Suppressor macrophage treated with lipopolysaccharide for 1 hour (primary cell): ENCODE data around the gene PELI3.
"Not testable (repeated sequence)": the region's sequence is repeated elsewhere in the genome, so short reads cannot be mapped to it uniquely, and the experiment has no call there.

Experiments
- DNase-seq, 3 donors: peaks; one replicate each; pipeline ENCODE4 v3.0.0-alpha.2; 2020 to 2022

The PELI3 gene, protein sequence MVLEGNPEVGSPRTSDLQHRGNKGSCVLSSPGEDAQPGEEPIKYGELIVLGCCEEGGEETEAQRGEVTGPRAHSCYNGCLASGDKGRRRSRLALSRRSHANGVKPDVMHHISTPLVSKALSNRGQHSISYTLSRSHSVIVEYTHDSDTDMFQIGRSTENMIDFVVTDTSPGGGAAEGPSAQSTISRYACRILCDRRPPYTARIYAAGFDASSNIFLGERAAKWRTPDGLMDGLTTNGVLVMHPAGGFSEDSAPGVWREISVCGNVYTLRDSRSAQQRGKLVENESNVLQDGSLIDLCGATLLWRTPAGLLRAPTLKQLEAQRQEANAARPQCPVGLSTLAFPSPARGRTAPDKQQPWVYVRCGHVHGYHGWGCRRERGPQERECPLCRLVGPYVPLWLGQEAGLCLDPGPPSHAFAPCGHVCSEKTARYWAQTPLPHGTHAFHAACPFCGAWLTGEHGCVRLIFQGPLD

DNA sequence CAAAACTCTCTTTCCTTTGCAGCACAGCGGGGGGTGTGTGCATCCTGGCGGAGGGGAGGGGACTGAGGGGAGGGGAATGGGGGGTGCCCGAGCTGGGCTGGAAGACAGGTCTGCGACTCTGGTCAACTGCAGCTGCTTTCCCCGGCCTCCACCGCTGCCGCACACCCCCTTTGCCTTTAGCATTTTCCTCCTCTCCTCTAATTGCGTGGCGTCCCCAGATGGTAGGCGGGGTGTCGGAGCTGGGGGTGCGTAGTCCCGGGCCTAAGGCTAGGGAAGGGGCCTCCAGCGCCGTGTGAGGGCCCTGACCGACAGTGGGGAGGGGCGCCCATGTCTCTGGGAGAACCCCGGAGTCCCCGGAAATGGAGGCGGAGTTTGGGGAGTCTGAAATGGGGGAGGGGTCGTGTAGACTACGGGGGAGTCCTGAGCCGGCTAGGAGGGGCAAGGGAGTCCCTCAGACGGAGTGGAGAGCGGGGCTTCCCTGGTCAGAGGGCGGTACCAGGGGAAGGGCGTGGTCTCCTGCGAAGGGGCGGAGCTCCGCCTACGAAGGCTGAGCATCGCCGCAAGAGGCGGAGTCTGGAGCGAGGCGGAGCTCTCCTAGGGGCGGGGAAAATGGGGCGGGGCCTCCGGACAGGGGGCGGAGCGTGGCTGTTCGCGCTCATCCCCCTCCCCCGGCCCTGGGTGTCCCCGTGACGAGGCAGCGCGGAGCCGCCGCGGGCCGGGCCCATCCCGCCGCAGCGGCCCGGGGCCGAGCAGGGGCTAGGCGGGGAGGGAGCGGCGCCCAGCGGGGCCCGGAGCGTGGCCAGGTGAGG lies at the start of gene PELI3:
Gene PELI3 (plus strand): TSS at position 681 of the 809 bp plus-strand sequence. CDS start 1,224 bp downstream, outside the sequence.
- peak; percentile 94 to 97 (median 96) for DNase-seq

DNA sequence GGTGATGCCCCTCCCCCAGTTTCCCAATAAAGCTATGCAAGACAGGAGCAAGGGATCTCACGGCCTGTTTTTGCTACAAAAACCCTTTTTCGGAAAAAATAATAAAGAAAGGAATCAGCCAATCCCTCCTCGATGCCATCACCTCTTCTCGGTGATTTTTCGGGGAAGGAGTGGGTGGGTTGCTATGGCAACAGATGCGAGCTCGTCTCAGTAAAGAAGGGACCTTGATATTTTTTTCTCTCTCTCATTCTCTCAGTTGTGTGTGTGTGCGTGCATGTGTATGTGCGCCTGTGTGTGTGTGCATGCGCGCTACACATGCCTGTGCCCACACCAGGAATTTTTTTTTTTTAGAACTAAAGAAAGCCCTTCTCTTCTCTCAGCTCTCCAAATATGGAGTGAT lies 49.7 kb upstream of the PELI3 start:
- no peak for DNase-seq

DNA sequence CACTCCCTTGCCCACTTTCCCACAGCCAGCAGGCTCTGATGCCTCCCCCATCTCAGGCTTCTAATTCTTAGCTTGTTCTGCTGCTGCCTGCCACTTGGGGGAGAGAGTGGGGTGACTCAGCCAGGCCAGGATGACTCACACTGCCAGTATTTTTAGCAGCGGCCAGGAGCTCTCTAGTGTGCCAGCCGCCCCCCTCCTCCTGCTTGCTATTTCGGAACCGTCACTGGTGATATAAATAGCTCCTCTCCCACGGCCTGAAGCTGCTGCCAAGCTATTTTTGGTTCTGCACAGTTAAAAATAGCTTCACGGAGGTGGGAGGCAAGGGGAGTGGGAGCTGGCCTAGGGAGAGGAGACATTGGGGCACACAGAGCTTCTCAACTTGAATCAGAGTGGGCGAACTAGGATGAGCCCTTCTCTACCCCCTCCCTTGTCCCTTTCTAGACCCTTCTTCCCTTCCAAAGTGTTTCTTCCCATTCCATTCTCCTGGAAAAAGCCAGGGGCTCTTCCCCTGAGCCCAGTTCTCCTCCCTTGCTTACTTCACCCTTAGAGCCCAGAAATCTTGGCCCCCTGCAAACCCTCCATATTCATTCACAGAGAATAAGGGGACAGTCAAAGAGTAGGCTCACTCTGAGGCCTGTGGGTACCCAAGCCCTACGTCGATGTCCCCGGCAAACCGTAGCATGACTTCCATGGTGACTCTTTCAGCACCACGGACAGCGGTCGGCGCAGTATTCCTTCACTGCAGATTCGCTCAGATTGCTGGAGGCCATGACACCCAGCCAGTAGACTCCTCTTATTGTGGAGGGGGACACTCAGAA lies 48.3 kb upstream of the PELI3 start:
- peak; percentile 88 to 89 (median 89) for DNase-seq

DNA sequence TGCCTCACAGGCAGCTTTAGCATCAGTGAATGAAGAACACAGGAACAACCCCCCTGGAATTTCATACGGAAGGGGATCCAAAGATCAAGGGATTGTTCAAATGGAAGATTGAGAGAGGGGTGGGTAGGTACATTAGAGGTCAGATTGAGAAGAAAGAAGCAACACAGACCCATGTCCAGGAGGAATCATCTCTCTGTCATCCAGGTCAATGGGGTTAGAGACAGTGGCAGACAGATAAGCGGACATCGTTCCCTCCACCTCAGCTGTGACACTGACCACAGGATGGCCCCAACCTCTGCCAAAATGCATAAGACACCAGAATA lies 47.8 kb upstream of the PELI3 start:
- no peak for DNase-seq

DNA sequence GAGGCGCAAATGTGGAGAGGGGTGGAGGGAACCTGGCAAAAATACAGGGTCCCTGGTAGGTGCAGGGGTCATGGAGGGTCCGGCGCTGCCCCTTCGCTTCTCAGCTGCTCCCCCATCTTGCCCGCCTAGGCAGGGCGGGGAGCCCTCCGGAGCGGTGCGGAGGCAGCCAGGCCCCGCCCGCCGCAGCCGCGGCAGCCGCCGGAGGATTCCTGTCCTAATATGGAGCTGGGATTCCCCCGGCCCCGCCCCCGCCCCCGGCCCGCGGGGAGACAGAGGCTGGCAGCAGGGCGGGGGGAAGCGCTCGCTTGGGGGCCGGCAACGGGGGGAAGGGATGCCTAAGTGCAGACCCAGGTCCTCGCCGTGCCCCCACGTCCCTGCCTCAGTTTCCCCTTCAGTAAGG lies 46.9 kb upstream of the PELI3 start:
- peak in 1 of 3 donors; percentile 27 for DNase-seq

DNA sequence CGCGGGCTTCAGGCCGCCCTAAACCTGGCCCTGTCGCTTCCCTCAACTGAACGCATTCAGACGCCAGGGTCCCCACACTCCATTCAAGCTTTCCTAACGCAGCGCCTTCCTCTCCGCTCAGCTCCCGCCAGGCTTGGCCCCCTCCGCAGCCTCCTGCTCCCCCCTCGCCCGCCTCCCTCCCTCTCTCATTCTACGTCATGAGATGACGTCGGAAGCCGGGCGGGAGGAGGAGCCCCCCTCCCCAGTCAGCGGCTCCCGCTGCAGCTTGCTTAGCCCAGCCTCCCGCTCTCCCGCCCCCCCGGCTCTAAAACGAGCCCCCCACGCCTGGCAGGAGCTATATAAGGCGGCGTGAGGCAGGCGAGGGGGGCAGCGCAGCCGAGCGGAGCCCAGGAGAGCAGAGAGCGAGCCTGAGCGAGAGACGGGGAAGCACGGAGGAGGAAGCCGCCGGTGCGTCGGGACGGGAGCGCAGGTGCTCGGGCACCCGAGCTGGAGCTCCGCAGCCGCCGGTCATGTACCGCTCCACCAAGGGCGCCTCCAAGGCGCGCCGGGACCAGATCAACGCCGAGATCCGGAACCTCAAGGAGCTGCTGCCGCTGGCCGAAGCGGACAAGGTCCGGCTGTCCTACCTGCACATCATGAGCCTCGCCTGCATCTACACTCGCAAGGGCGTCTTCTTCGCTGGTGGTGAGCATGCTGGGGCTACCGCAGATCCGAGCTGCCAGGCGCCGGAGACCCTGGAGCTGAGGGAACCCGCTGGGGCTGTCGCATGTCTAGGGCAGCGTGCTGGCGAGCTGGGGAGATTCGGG lies 45.8 kb upstream of the PELI3 start, which contains the start of gene NPAS4:
Gene NPAS4 (plus strand): TSS at position 365 of the 806 bp plus-strand sequence. CDS start 145 bp downstream, at position 510.
- no peak for DNase-seq

DNA sequence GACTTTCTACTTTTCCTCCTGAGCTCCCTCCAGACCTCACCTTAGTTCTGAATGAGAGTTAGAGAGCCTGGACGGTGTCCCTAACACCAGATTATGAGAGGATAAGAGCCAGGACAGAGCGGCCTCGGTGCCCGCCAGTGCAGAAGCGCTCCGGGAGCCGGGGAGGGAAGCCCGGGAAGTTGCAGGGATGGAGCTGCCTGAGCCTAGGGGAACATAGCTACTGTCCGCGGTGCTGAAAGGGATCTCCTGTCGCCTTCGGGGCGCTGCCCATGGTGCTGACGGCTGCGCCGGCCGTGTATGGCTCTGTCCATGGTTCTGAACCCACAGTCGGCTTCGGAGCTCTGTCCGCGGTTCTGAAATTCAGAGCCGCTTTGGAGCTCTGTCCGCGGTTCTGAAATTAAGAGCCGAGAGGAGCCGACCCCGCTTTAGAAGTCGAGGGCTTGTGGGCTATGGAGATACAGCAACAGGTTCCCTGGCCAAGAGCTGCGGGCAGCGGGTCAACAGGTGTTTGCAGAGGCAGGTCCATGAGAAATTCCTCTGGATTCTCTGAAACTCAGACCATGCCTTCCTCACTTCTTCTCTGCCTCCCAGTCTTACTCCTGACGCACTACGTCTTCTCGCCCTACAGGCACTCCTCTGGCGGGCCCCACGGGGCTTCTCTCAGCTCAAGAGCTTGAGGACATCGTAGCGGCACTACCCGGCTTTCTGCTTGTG lies 45.1 kb upstream of the PELI3 start:
- peak; percentile 84 to 92 (median 88) for DNase-seq

DNA sequence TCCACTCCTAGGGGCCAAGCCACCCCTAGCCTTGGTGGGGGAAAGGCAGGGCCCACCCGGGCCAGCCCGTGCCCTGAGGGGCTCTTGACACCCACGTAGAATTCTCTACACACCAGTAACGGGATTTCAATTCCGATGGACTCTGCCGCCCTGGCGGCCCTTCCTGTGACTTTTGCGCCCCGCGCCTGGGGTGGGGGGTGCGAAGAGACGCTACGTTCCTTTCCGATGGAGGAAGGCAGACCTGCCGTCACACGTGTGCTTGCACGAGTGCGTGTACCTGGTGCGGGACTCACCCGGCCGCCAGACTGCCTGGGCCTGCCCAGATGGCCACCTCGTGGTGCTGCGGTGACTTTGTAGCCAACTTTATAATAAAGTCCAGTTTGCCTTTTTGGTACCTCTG lies 40.4 kb upstream of the PELI3 start:
- DNase-seq = no peak

DNA sequence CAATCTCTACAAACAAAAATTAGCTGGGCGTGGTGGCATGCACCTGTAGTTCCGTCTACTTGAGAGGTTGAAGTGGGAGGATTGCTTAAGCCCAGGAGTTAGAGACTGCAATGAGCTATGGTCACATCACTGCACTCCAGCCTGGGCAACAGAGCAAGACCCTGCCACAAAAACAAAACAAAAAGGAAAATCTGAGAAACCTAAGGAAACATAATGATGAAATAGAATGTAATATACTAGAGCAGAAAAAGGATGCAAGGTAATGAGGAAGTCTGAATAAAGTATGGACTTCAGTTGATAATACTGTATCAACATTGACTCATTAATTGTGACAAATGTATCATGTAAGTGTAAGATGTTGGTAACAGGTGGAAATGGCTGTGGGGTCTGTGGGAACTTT lies 37.8 kb upstream of the PELI3 start:
- DNase-seq = no peak

DNA sequence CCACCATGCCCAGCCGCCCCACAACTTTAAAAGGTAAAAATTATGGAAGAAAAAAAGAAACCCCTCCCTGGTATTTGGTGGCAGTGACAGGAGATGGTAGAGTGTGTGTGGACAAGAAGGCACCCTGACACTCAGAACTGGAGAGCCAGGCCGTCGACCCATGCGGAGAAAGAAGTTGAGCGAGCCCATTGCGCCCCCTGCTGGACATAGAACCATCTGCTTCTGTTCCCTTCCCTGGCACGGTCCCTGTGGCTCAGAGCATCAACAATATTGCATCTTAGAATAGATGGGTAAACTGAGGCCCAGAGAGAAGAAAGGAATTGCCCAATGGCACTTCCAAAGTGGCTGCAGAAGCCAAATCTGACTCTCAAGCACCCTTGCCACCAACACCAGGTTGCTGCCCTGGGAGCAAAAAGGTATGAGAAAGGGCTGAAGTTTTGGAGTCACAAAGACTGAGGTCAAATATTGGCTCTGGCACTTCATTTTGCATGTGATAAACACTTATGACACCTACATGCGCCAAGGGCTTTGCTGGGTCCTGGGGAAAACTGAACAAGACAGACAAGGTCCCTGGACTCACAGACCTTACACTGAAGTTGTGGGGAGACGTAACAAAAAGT lies 36.6 kb upstream of the PELI3 start:
- peak; percentile 84 to 94 (median 89) for DNase-seq

DNA sequence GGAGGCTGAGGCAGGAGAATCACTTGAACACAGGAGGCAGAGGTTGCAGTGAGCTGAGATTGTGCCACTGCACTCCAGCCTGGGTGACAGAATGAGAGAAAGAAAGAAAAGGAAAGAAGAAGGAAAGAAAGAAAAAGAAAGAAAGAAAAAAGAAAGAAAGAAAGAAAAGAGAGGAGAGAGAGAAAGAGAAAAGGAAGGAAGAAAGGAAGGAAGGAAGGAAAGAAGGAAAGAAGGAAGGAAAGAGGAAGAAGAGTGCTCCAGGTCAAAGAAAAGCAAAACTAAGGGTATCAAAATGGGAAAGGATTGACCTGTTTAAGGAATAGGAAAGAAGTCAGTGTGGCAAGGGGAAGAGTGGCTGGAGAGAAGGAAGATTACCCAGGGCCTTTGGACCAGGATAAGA lies 35.4 kb upstream of the PELI3 start:
- DNase-seq = not testable (repeated sequence)

DNA sequence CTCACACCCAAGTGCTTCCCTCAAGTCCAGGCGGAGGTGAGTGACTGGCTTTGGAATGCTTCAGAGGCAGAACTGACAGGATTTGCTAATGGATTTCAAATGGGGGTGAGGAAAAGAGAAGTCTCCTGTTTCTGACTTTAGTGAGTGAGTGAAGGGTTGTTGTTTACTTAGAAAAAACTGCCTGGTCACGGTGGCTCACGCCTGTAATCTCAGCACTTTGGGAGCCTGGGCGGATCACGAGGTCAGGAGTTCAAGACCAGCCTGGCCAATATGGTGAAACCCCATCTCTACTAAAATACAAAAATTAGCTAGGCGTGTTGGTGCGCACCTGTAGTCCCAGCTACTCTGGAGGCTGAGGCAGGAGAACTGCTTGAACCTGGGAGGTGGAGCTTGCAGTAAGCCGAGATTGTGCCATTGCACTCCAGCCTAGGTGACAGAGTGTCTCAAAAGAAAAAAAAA lies 34.8 kb upstream of the PELI3 start:
- DNase-seq = not testable (repeated sequence)

DNA sequence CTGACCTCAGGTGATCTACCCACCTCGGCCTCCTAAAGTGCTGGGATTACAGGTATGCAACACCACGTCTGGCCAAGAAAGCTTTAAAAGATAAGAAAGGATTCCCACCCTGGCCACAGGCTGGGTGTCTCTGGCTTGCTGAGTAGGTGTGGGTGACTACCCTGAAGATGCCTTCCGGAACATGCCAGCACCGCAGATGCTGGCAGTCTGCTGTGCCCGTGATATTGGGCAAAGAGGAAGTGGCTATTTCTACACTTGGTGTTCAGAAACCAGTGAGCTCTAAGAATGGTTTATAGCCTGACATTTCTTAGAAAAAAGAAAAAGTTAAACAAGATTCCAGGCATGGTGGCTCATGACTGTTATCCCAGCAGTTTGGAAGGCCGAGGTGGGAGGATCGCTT lies 34.1 kb upstream of the PELI3 start:
- peak; percentile 22 to 44 (median 41) for DNase-seq

DNA sequence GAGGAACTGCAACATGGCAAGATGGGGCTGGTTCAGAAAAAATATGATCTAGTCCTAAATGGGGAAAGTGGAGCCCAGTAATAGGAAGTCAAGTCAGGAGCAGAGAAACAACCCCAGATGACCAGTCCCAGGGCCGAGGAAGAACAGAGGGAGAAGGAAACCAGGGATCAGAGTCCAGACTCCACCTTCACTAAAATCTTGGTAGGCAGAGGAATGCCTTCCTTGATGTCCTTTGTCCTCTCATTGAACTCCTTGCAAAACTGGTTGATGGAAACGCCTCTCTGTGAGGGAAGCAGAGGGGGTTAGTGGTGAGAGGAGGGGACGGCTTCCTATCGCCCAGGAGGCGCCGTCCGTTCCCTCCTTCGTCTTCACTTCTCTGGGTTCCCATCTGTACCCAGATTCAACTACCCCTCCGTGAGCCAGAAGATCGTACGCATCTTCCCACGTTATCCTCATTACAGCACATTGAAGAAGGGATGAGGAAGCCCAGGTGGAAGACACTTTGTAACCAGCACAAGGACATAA lies 28.7 kb upstream of the PELI3 start:
- DNase-seq = no peak

DNA sequence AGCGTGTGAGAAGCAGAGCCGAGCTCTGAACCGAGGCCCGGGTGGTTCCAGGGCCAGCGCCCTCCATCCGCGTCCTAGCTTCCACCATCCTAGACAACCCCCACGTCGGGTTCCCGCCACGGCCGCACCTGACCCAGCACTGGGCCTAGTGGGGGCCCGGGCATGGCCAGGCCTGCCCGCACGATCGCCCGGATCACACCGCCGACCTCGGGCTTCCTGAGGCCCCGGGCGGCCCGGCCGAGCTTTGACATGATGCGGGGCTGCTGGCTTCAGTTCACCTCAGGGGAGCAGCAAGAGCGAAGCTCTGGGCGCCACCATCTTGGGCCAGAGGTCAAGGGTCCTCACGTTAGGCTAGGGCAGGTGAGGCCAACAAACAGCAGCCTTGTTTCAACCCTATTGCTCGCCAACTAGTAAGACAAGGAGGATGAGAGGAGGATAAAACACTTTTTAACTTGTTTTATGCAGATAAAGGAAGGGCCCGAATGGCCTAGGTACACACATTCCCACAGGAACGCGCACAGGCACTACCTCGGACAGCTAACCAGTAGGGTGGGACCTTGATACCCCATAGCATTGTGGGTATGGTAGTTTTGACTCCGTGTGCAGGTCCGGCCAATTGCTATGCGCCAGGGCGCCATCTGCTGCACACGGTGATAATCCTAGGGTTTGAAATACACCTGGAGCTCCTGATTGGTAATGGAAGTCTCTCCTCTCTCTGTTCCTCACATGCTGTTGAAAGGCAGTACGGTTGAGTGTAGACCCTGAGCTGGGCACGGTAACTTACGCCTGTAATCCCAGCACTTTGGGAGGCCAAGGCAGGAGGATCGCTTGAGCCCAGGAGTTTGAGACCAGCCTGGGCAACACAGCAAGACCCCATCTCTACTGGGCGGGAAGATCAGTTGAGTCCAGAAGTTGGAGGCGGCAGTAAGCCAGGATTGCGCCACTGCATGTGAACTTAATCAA lies 27.9 kb upstream of the PELI3 start, which contains the start of gene MRPL11:
Gene MRPL11 (minus strand): TSS at position 345 of the 963 bp plus-strand sequence. CDS start 94 bp downstream, at position 251.
- DNase-seq = peak; percentile 91 to 93 (median 93)

DNA sequence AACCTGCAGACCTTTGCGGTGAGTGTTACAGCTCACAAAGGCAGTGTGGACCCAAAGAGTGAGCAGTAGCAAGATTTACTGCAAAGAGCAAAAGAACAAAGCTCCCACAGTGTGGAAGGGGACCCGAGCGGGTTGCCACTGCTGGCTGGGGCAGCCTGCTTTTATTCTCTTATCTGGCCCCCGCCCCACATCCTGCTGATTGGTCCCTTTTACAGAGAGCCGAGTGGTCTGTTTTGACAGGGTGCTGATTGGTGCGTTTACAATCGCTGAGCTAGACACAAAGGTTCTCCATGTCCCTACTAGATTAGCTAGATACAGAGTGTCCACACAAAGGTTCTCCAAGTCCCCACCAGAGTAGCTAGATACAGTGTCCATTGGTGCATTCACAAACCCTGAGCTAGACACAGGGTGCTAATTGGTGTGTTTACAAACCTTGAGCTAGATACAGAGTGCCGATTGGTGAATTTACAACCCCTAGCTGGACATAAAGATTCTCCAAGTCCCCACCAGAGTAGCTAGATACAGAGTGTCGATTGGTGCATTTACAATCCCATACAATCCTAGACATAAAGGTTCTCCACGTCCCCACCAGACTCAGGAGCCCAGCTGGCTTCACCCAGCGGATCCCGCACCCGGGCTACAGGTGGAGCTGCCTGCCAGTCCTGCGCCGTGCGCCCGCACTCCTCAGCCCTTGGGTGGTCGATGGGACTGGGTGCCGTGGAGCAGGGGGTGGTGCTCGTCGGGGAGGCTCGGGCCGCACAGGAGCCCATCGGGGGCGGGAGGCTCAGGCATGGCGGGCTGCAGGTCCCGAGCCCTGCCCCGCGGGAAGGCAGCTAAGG lies 26.4 kb upstream of the PELI3 start:
- not testable (repeated sequence) for DNase-seq

DNA sequence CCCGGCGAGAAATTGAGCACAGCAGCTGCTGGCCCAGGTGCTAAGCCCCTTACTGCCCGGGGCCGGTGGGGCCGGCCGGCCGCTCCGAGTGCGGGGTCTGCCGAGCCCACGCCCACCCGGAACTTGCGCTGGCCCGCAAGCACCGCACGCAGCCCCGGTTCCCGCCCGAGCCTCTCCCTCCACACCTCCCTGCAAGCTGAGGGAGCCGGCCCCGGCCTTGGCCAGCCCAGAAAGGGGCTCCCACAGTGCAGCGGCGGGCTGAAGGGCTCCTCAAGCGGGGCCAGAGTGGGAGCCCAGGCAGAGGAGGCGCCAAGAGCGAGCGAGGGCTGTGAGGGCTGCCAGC lies 25.8 kb upstream of the PELI3 start:
- DNase-seq = not testable (repeated sequence)

DNA sequence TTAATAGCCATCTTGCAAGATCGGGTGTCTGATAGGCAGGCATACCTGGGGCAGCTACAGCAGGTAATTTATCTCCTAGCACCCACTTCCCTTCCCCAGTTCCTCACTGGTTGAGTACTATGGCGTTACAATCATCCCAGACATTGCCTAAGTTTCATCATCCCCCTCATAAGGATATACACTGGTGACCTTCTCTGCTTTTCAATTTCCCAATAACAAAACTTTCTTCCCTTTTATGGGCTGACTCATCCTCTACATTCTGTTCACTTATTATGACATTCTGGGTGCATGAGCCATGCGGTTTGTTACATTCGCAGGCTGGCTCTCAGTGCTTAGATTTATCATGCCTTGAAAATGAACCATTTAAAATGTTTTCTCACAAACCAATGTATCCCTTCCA lies 23.1 kb upstream of the PELI3 start:
- peak; percentile 85 to 97 (median 97) for DNase-seq
